GM12892 (cell line): ENCODE measurements around the gene C3orf49.

ENCODE experiments used
- POLR2A ChIP-seq: IDR thresholded peaks from 2 replicates; pipeline ENCODE4 v1.6.1; 2011; ENCODE audit warnings: low read depth, low read length, control low read depth
- TAF1 ChIP-seq: IDR thresholded peaks from 2 replicates; pipeline ENCODE4 v1.6.1; 2011; ENCODE audit warnings: low read depth, mild to moderate bottlenecking, control low read depth, low read length, borderline replicate concordance

- TF ChIP-seq POLR2A = no peak
- TF ChIP-seq TAF1 = no peak
These were observed 51.5 kb downstream of the C3orf49 start for GRCh38 chr3:63870615-63871005.
